GM13977 (cell line): Measurements from ENCODE around the gene SAMD11.

Source experiments
- DNase-seq: peaks from one replicate; pipeline ENCODE4 v3.0.0; 2012; ENCODE audit warnings: low spot score
- CTCF ChIP-seq: IDR thresholded peaks from 2 replicates; pipeline ENCODE4 v1.5.1; 2012; ENCODE audit warnings: mild to moderate bottlenecking, control low read depth; ENCODE audit not compliant: insufficient read depth; ENCODE audit errors: extremely low read depth, missing control alignments
- in situ Hi-C: fragments of 300-500 bp; cut with MboI; formaldehyde crosslinking; loops from one replicate; pipeline ENCODE4 v1.12.0; 2022; ENCODE audit warnings: low sequenced_read_pairs, low pct_unique_long_range_greater_than_20kb, mixed read lengths, inconsistent platforms; ENCODE audit not compliant: unreplicated experiment

The SAMD11 gene

GRCh38 chr1:939511-940106 is 15.9 kb downstream of the SAMD11 start:
- in situ Hi-C loops, result no loop called here
- DNase-seq, result no peak
- TF ChIP-seq CTCF, result no peak

- DNase-seq, result peak; percentile 87
- TF ChIP-seq CTCF, result no peak
- in situ Hi-C loops, result no loop called here
Measured at GRCh38 chr1:940107-941014, 16.6 kb downstream of the SAMD11 start.

- no peak for DNase-seq
- in situ Hi-C loops, result no loop called here
- TF ChIP-seq CTCF, result no peak
Measured at GRCh38 chr1:941015-941587, 17.4 kb downstream of the SAMD11 start.

GRCh38 chr1:941588-942383 is 18.1 kb downstream of the SAMD11 start:
- peak; percentile 84 for DNase-seq
- no peak for TF ChIP-seq CTCF
- in situ Hi-C loops, result no loop called here

- in situ Hi-C loops, result no loop called here
- TF ChIP-seq CTCF, result no peak
- peak; percentile 75 for DNase-seq
Measured at GRCh38 chr1:942411-942821, 18.7 kb downstream of the SAMD11 start.

- TF ChIP-seq CTCF, result no peak
- in situ Hi-C loops, result no loop called here
- no peak for DNase-seq
Measured at GRCh38 chr1:942864-943533, 19.3 kb downstream of the SAMD11 start.
